Inflammatory macrophage treated with lipopolysaccharide for 4 hours (primary cell): ENCODE data around the gene LGALS3BP.

Experiments
- DNase-seq: peaks from one replicate; pipeline ENCODE4 v3.0.0-alpha.2; 2020

LGALS3BP gene

GRCh38 chr17:78981010-78981888 is 1.5 kb upstream of the LGALS3BP start:
- no peak for DNase-seq

- DNase-seq, result no peak
Measured at GRCh38 chr17:78980624-78980972, 875 bp upstream of the LGALS3BP start.

DNA sequence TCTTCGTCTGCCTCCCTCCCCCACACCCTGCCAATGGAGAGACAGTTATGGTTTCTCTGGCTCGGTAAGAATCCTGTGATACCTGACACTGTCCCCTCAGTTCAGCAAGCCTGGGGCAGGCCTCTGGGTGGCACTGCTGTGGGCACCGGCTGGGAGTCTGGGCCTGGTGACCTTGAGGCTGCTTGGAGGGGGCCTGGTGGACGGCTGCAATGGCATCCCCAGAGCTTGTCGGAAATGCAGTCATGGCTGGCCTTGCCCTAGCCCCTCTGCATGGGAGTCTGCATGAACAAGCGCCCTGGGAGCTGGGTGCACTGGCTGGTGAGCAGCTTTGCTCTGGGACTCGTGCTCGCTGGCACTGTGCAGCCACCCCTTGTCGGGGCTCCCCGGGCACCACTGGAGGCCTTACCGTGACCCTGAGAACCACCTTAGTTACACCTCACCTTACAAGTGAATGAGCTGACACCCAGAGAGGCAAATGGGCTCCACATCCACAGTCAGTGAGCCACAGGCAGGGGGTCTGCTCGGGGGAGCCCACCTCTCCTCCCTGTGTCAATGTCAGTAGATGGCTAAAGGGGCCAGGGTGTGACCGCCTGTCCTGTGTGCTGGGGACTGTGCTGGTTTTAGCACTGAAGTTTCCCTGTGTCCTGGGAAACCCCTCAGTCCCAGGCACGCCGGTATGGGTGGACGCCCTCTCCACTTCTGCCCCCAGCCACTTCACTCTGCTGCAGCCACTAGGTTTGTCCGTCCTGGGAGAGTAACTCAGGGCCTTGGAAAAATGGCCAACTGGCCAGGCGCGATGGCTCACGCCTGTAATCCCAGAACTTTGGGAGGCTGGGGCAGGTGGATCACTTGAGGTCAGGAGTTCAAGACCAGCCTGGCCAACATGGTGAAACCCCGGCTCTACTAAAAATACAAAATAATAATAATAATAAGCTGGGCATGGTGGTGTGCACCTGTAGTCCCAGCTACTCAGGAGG is 1.4 kb downstream of the LGALS3BP start:
- DNase-seq, result no peak

GRCh38 chr17:78977681-78977943 is 2.1 kb downstream of the LGALS3BP start:
- DNase-seq, result no peak

- DNase-seq, result no peak
Measured at GRCh38 chr17:78976907-78977680, 2.6 kb downstream of the LGALS3BP start.

- peak; percentile 42 for DNase-seq
Measured at GRCh38 chr17:78974635-78975591, 4.8 kb downstream of the LGALS3BP start.

DNA sequence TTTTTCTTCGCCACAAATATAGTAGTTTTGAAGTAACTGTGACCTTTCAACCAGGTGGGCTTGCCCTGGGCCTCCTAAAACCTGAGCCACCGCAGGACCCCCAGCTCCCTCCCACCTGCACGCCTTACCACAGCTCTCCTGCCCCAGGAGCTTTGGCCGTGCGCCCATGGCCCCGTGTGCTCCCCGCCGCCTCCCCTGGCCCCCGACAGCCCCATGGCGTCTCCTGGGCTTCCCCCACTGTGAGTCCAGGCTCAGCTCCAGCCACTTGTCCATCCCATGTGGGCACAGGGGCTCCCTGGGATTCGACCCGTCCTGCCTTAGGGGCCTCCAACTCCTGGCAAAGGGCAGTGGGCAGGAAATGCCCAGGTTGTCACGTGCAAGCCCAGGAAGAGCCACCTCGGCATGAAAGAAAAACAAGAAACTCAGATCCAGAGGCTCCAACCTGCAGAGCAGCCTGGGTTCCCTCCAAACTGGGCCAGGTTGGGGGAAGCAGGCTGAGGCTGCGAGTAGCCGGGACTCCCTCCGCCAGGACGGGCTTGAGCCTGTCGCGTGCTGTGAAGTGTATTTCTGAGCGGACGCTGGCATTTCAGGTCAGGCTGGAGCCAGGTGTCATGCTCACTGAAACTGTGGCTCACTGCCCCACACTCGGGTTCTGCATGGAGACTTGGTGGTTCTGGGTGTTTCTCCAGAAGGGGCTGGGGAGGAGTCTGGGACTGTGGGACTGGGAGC is 5.8 kb downstream of the LGALS3BP start:
- DNase-seq, result no peak

GRCh38 chr17:78973196-78973595 is 6.5 kb downstream of the LGALS3BP start:
- no peak for DNase-seq

DNA sequence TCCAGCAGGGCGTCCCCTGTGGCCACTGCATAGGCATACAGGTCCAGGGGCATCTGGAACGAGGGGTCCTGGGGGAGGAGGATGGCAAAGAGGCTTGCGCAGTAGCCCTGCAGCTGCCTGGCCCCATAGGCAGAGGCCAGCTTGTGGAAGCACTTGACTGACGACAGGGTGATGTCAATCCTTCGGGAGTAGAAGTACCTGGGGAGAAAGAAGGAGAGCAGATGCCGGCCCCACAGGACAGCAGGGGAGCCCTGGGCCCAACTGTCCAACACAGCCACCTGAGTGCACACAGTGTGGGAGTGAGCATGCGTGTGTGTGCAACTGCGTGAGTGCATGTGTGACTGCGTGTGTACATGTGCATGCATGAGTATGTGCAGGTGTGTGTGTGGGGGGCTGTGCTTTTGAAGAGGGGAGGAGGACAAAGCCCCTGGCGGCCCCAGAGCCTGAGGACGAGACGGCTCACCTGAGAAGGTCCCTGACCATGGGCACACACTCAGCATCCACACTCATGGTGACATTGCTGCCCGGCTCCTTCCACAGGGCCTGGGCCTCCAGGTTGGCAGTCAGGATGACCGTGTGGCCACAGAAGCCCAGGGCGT is 7.1 kb downstream of the LGALS3BP start:
- DNase-seq, result no peak

- no peak for DNase-seq
Measured at GRCh38 chr17:78971756-78972506, 7.8 kb downstream of the LGALS3BP start.

DNA sequence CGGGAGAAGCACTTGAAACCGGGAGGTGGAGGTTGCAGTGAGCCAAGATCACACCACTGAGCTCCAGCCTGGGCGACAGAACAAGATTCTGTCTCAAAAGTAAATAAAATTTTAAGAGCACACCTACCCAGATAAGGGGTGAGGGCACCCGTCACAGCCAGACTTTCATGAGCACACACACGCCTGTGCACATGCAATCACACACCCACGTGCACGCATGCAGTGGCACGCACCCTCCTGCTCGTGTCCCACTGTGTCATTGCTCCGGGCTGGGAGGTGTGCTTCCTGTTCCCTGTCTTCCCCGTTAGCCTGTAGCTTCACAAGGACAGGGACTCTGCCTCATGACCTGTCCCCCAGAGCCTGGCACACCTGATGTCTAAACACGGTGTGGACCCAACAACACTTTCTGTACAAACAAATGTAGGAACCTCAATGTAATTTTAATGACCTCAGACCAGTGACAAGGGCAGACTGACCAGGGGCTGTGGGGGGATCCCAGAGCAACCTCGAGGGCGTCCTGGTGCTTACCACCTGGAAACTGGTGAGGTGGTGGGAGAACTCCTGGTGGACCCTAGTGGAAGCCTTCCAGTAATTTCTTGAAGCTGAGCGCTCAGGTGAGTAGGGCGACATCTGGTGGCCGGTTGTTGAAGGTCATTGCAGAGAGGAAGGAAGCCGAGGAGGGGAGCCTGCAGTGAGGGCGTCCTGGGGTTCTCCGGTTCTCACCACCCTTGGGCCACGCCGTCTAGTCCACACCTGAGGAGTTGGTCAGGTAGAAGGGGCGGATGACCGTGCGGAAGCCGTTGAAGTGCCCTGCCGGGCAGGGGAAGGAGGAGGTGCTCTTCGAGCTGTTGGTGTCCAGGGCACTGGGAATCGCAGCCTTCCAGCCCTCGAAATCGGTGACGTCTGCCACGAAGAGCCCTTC is 8.6 kb downstream of the LGALS3BP start:
- peak; percentile 72 for DNase-seq

- no peak for DNase-seq
Measured at GRCh38 chr17:78969865-78970264, 9.9 kb downstream of the LGALS3BP start.

GRCh38 chr17:78967782-78968362 is 11.9 kb downstream of the LGALS3BP start:
- no peak for DNase-seq

DNA sequence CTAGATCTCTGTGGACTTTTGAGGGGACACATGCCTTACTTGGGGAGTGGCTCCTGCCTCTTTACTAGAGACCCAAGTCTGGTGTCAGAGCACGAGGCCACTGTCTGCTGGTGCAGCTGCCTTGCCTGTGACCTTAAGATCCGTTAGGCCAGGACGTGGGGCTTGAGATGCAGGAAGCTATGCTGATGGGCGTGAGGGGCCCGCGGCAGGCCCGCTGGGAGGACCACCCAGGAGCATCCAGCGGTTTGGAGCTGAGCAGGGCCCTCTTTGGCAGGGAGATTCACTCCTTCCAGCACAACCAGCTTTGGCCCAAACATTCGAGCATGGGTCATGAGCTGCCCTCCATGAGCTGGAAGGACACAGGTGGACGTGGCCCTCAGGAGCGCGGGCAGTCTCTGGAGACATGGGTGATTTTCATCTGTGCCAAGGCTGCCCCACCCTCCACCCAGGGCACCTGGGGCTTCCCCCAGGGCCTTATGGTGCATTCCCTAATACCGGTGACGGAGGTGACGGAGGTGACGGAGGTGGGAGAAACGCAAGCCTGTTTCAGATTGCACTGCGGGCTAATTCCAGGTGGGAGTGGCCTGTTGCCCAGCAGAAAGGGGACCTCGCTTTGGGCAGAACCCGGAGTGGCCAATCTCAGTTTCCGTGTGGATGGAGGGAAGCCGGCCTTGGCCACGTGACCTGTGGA is 12.7 kb downstream of the LGALS3BP start:
- no peak for DNase-seq

DNA sequence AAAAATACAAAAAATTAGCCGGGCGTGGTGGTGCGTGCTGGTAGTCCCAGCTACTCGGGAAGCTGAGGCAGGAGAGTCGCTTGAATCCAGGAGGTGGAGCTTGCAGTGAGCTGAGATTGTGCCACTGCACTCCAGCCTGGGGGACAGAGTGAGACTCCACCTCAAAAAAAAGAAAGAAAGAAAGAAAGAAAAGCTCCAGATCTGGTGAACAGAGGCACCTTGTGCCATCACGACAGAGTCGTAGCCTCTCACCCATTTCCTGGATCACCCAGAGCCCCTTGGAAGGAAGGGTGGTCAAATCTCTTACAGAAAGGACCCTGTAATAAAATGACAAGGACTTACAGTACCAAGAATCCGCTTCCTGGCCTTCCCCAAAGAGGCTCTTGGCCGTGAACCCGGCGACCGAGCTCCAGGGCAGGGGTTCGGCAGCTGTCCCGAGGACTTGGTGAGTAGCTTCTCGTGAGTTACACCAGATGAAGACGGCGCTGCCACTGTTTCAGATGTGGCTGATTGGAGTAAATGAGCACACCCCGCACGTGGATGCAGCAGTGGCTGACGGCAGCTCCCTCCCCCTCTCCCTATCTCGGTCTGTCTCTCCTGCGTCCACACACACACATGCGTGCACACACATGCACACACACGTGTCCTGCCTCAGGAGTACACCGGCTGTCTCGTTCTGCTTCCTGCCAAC is 13.5 kb downstream of the LGALS3BP start:
- DNase-seq, result no peak

GRCh38 chr17:78965491-78965924 is 14.2 kb downstream of the LGALS3BP start:
- DNase-seq, result no peak

GRCh38 chr17:78963378-78963777 is 16.3 kb downstream of the LGALS3BP start:
- no peak for DNase-seq
